Measurements from ENCODE around the gene LNP1.
"Not testable (repeated sequence)": the region's sequence is repeated elsewhere in the genome, so short reads cannot be mapped to it uniquely, and the experiment has no call there.

LNP1 gene

GRCh38 chr3:100400780-100401673, at the start of gene LNP1, which contains the start of gene TOMM70:
Gene LNP1, plus strand, starts transcription at chr3:100401539. Its CDS starts 28,191 bp downstream, at chr3:100429730.
Gene TOMM70, minus strand, starts transcription at chr3:100401089. Its CDS starts 140 bp downstream, at chr3:100400949.
- DNase-seq (ENCODE audit: low spot score), result peak; percentile 83

- DNase-seq (ENCODE audit: low spot score), result not testable (repeated sequence)
Observed at GRCh38 chr3:100351770-100352169, 49.6 kb upstream of the LNP1 start.

GRCh38 chr3:100352296-100353231, 48.8 kb upstream of the LNP1 start:
- no peak for DNase-seq (ENCODE audit: low spot score)

GRCh38 chr3:100354850-100355249, 46.5 kb upstream of the LNP1 start:
- no peak for DNase-seq (ENCODE audit: low spot score)

GRCh38 chr3:100358413-100358812, 42.9 kb upstream of the LNP1 start:
- DNase-seq (ENCODE audit: low spot score), result no peak

GRCh38 chr3:100359035-100359434, 42.3 kb upstream of the LNP1 start:
- DNase-seq (ENCODE audit: low spot score), result no peak

- no peak for DNase-seq (ENCODE audit: low spot score)
Observed at GRCh38 chr3:100360757-100361496, 40.4 kb upstream of the LNP1 start.

GRCh38 chr3:100361897-100362296, 39.4 kb upstream of the LNP1 start:
- DNase-seq (ENCODE audit: low spot score), result no peak

GRCh38 chr3:100364421-100364820, 36.9 kb upstream of the LNP1 start:
- DNase-seq (ENCODE audit: low spot score), result no peak

GRCh38 chr3:100366424-100366823, 34.9 kb upstream of the LNP1 start:
- no peak for DNase-seq (ENCODE audit: low spot score)

- no peak for DNase-seq (ENCODE audit: low spot score)
Observed at GRCh38 chr3:100368441-100368840, 32.9 kb upstream of the LNP1 start.

GRCh38 chr3:100370756-100371155, 30.6 kb upstream of the LNP1 start:
- no peak for DNase-seq (ENCODE audit: low spot score)

- DNase-seq (ENCODE audit: low spot score), result no peak
Observed at GRCh38 chr3:100374521-100374920, 26.8 kb upstream of the LNP1 start.

- DNase-seq (ENCODE audit: low spot score), result no peak
Observed at GRCh38 chr3:100376301-100376700, 25.0 kb upstream of the LNP1 start.

GRCh38 chr3:100384733-100385525, 16.4 kb upstream of the LNP1 start:
- DNase-seq (ENCODE audit: low spot score), result peak; percentile 20

- DNase-seq (ENCODE audit: low spot score), result peak; percentile 24
Observed at GRCh38 chr3:100386437-100387074, 14.8 kb upstream of the LNP1 start.

- DNase-seq (ENCODE audit: low spot score), result no peak
Observed at GRCh38 chr3:100389025-100389424, 12.3 kb upstream of the LNP1 start.

- no peak for DNase-seq (ENCODE audit: low spot score)
Observed at GRCh38 chr3:100395679-100396431, 5.5 kb upstream of the LNP1 start.

GRCh38 chr3:100396967-100397366, 4.4 kb upstream of the LNP1 start:
- no peak for DNase-seq (ENCODE audit: low spot score)

Measured in hepatic stellate cell (primary cell).